Prostate gland (tissue), 2 donors: ENCODE measurements around the gene CTAGE1. TPM values are rescaled to one million over a fixed set of nuclear protein-coding genes. Genes with fewer than 3 reads are reported as not detected.

Experiments
- DNase-seq: peaks from one replicate; pipeline ENCODE4 v3.0.0-alpha.2; 2019; ENCODE audit warnings: low spot score
- H3K27ac ChIP-seq, 2 donors: fragments of 200-600 bp; sonication (generic); 2 replicates each; pipeline ENCODE4 v1.5.1; 2017 to 2019
- H3K27me3 ChIP-seq: fragments of 200-600 bp; sonication (generic); replicated peaks from 2 replicates; pipeline ENCODE4 v1.5.1; 2019; ENCODE audit not compliant: insufficient read depth
- H3K36me3 ChIP-seq, 2 donors: fragments of 200-600 bp; sonication (generic); 1 replicate in 1 of 2; 2 replicates in 1 of 2; pipeline versions ENCODE4 v1.5.1 to v1.8.1; 2017 to 2019
- H3K4me1 ChIP-seq: fragments of 200-600 bp; sonication (generic); replicated peaks from 2 replicates; pipeline ENCODE4 v1.5.1; 2019
- H3K4me3 ChIP-seq, 2 donors: fragments of 200-600 bp; sonication (generic); 2 replicates each; pipeline ENCODE4 v1.5.1; 2017 to 2019
- H3K9me3 ChIP-seq: fragments of 200-600 bp; sonication (generic); 2 replicates; pipeline ENCODE4 v1.5.1; 2017
- CTCF ChIP-seq, 4 experiments: fragments of 200-600 bp in 2 of 4; fragments of 450-650 bp in 2 of 4; sonication (generic) in 2 of 4; IDR thresholded peaks; 1 replicate in 3 of 4; 2 replicates in 1 of 4; pipeline ENCODE4 v1.5.1; 2016 to 2019; ENCODE audit warnings: antibody characterized with exemption in 4 of 4, mild to moderate bottlenecking in 2 of 4, moderate library complexity in 2 of 4
- POLR2A ChIP-seq: fragments of 450-650 bp; IDR thresholded peaks from one replicate; pipeline ENCODE4 v1.6.1; 2016; ENCODE audit warnings: antibody characterized with exemption, mild to moderate bottlenecking
- POLR2AphosphoS5 ChIP-seq: sonication (generic); formaldehyde crosslinking; IDR thresholded peaks from one replicate; pipeline ENCODE4 v1.6.1; 2017; ENCODE audit warnings: antibody characterized with exemption
- WGBS: methylation state at CpG from one replicate; pipeline ENCODE4 v1.1.5; 2018; 5-methylcytosine and 5-hydroxymethylcytosine counted together
- intact Hi-C: fragments of 100-400 bp; cut with DNase I; formaldehyde crosslinking; loops from one replicate; pipeline ENCODE4 v1.14.2; 2022
- total RNA-seq, 2 donors: library from RNA; depleted of rRNA; stranded (reverse); fragments of >200 nt; gene quantifications; one replicate each; pipeline ENCODE4 v1.1.0, GENCODE V29; 2016

CTAGE1 gene
- total RNA-seq, 2 donors from 2014 or later = 0.80 TPM; not detected in 1

- no peak for TF ChIP-seq CTCF (IDR thresholded peaks at IDR 0.05)
- no peak for TF ChIP-seq POLR2AphosphoS5
- TF ChIP-seq POLR2A = no peak
- Histone ChIP-seq H3K4me1 (no peaks in the 10 kb centered on the region), H3K4me3 (no peak overlapping the region), H3K9me3 (no peaks in the 10 kb centered on the region), H3K36me3 (no peaks in the 10 kb centered on the region), H3K27me3 (no peaks in the 10 kb centered on the region), H3K27ac (no peak overlapping the region)
- DNase-seq = no peak
- intact Hi-C loops = no loop called here
Observed at GRCh38 chr18:22367303-22367702, 50.4 kb downstream of the CTAGE1 start.

- Histone ChIP-seq H3K27me3 (no peaks in the 10 kb centered on the region), H3K9me3 (no peaks in the 10 kb centered on the region), H3K4me3 (no peak overlapping the region), H3K4me1 (no peaks in the 10 kb centered on the region), H3K27ac (no peak overlapping the region), H3K36me3 (no peaks in the 10 kb centered on the region)
- no peak for TF ChIP-seq POLR2AphosphoS5
- no peak for TF ChIP-seq CTCF (IDR thresholded peaks at IDR 0.05)
- TF ChIP-seq POLR2A = no peak
- 85% methylated on average over 1 of the region's 1 CpG for WGBS
- intact Hi-C loops = no loop called here
- no peak for DNase-seq
Observed at GRCh38 chr18:22363867-22364463, 53.8 kb downstream of the CTAGE1 start.

Other genes with a start within 250 kb of the CTAGE1 start
- gene GATA6, start 248.3 kb downstream of the CTAGE1 start, total RNA-seq = 10 to 100 TPM in 1 of 2 donors, 1 to 10 TPM in 1; 9.8 to 49.0 TPM